Activated CD8-positive, alpha-beta memory T cell treated with anti-CD3 and anti-CD28 coated beads for 24 hours (primary cell): ENCODE results near the gene HPCAL4.

Experiments used
- DNase-seq: peaks from one replicate; pipeline ENCODE4 v3.0.0-alpha.2; 2020

The HPCAL4 gene

DNA sequence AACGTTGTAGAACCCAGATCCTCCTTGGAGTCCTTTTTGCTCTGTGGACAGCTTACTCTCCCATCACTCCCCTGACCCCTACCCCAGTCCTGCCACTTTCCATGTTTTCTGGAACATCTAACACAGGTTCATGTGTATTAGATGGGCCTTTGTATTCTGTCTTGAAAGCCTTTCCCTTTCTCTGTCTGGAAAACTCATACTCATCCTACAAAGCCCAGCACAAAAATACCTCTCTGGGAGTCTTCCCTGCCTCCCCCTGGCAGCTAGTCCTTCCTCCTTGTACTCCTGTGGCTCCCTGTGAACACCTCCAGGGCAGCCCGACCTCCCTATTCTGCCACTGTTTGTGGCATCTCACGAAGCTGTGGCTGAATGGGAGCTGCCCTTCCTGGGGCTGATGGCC lies 44.0 kb downstream of the HPCAL4 start:
- DNase-seq = no peak

DNA sequence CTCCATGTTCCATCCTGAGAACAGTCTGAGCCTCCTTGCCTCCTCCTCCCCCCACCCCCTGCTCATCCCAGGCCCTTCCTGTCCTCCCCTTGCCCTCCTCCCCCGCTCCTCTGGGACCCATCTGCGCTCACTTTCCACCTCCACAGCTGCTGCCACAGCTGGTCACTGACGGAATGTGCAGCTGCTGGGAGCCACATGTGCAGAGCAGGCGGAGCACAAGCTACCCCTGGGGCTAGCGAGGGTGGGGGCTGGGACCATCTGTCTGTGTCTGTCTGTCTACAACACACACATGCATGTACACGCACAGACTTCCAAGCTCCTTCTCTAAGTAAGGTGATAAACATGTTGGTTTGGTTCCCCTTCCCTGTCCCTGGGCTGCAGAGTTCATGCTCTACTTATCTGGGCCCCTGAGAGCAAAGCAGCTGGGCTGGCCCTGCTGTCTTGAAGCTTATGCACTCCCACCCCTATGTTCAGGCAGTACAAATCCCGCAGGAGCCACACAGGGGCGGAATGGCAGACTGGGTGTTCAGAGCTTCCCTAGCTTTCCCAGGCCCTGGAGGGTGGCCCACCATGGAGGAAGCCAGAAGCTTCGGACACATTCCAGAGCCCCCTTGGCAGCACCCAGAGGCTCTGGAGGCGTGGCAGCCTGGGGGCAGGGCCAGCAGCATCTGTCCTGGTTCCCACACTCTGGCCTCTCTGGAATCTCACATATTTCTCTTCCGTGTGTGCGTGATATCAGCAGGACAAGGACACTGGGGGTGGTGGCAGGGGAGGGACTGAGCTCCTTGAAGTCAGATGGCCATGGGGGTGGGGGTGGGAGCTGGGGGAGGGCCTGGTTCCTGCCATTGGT lies 44.8 kb downstream of the HPCAL4 start:
- no peak for DNase-seq

DNA sequence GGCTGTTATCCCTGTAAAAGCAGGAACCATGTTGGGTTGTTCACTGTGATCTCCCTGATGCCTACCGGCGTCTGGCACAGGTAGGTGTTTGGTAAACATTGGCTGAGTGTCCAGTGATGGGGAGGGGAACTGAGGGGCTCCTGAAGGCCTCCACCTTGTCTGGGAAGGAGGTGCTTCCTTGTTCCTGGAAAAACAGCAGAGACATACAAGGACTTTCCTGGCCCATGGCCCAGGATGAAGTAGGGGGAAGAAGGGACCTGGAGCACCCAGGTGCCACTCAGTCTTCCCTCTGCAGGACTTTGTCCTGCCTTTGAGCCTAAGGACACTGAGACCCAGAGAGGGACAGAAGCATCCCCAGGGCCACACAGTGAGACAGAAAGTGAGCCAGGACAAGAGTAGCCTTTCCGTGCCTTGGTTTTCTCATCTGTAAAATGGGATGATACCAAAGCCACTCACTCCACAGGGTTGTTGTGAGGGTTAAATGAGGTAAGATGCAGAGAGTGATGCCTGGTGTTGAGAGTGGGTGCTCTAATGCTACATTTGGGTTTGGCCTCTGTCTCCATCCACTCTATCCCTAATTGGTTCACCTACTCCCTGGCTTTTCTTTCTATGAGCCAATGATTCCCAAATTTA lies 45.7 kb downstream of the HPCAL4 start:
- no peak for DNase-seq

- DNase-seq = no peak
These were observed 47.5 kb downstream of the HPCAL4 start for GRCh38 chr1:39643705-39644104.

DNA sequence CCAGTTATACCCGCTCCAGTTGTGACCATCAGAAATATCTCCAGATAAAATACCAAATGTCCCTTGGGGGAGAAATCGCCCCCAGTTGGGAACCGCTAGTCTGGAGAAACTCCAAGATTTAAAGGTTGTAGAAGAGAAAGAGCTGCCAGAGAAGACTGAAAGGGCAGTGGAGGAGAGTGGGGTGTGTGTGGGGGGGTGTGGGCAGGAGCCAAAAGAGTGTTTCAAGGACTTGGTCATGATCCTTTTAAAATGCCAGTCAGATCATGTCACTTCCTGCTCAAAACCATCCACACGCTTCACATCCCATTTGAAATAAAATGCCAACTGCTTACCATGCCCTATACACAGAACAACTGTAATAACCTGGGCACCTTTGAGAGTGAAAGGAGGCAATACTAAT lies 48.4 kb downstream of the HPCAL4 start:
- DNase-seq = no peak

DNA sequence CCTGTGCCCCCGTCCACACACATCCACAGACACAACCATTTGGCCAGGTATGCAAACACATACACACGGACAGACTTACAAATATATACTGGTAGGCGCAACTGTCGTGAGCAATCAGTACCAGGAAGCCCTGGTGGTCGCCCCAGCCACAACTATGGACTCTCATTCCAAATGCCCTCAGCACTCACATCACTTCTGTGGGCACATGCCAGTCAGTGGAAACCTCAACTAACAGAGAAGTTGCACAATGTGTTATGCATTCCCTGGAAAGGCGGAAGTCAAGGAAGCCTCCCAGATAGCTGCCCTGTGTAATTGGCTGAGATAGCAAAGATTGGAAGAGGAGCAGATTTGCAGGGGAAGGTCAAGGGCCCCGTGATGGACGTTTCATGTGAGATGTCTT lies 50.4 kb downstream of the HPCAL4 start:
- DNase-seq = no peak

- DNase-seq = peak; percentile 90
These were observed 51.7 kb downstream of the HPCAL4 start, which contains the start of gene HEYL for GRCh38 chr1:39639305-39640130. Gene HEYL (minus strand): TSS chr1:39639643. CDS start chr1:39639625, 18 bp downstream.

DNA sequence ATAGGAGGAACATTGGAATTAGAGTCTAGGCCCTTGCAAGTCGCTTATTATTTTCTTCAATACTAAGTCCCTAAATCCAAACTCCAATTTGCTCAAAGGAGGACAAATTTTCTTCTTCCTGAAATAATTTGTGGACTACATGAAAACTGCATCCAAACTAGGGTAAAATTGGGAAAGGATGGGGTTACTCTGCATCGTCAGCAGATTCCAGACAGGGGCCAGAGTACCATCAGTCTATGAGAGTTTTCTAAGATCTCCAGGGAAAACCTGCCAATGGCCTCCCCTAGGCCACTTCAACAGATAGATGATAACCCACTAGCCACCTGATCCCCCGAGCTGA lies 52.3 kb downstream of the HPCAL4 start:
- no peak for DNase-seq

DNA sequence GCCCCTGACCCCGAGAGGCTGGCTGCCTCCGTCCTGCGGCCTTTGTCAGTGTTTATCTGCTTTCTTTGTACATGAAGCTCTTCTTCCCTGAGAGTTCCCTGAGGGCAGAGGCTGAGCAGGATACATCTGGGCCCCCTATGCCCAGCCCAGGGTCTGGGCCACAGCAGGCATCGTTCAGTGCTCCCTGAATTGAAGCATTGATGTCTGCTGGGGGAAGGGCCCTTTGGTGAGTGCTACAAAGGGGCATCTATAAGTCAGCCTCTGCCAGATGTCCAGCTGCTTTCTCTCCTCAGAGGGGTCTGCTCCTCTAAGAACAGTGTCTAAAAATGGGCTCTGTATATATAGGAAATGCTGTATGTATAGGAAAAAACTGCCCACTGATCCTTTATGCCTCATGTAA lies 53.9 kb downstream of the HPCAL4 start:
- DNase-seq = no peak

DNA sequence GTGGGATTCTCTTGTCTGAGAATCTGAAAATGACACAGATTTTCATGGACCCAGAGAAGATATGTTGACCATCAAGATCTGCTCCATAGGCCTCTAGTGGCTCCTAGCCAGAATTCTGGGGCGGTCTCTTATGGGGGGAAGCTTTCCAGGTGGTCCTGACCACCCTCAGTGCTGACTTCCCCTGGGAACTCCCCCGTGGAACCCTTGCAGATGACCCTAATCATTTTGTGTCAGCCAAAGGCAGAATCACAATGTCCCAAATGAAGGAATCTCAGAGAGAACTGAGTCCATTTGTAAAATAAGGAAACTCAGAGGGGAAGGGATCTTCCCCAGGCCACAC lies 55.4 kb downstream of the HPCAL4 start:
- DNase-seq = no peak

- DNase-seq = no peak
These were observed 55.9 kb downstream of the HPCAL4 start for GRCh38 chr1:39635205-39635870.

GRCh38 chr1:39633422-39633821 lies 57.8 kb downstream of the HPCAL4 start:
- DNase-seq = no peak

GRCh38 chr1:39632682-39633417 lies 58.4 kb downstream of the HPCAL4 start:
- DNase-seq = no peak

- DNase-seq = no peak
These were observed 58.9 kb downstream of the HPCAL4 start for GRCh38 chr1:39632323-39632681.

- DNase-seq = no peak
These were observed 59.6 kb downstream of the HPCAL4 start for GRCh38 chr1:39631361-39632322.

- no peak for DNase-seq
These were observed 62.4 kb downstream of the HPCAL4 start for GRCh38 chr1:39628807-39629350.
